Naive B cell (primary cell): ENCODE data around the gene TLR6. TPM values are rescaled to one million over a fixed set of nuclear protein-coding genes. Genes with fewer than 3 reads are reported as not detected.
"Not testable (repeated sequence)": the region's sequence is repeated elsewhere in the genome, so short reads cannot be mapped to it uniquely, and the experiment has no call there.

ENCODE experiments used
- ATAC-seq, 2 donors: fragments of 150-1000 bp; cut with Tn5 transposase; 2 replicates each; pipeline ENCODE4 v1.10.0; 2021; ENCODE audit warnings: low read depth in 2 of 2, mild to moderate bottlenecking in 2 of 2, moderate library complexity in 2 of 2
- DNase-seq: peaks from one replicate; pipeline ENCODE4 v3.0.0; 2022
- H3K27ac Mint-ChIP-seq, 6 donors: one replicate each; pipeline ENCODE4 v1.8.0; 2020 to 2022; ENCODE audit warnings: mild to moderate bottlenecking in 6 of 6, mixed read lengths in 6 of 6, moderate library complexity in 5 of 6, inconsistent platforms in 2 of 6
- H3K27me3 Mint-ChIP-seq, 3 donors: one replicate each; pipeline ENCODE4 v1.8.0; 2021 to 2022; ENCODE audit warnings: mixed read lengths in 3 of 3, mild to moderate bottlenecking in 1 of 3
- H3K36me3 Mint-ChIP-seq, 2 donors: one replicate each; pipeline ENCODE4 v1.8.0; 2020 to 2022; ENCODE audit warnings: mixed read lengths in 2 of 2, inconsistent platforms in 1 of 2, mild to moderate bottlenecking in 1 of 2
- H3K4me1 Mint-ChIP-seq, 3 donors: one replicate each; pipeline ENCODE4 v1.8.0; 2020 to 2022; ENCODE audit warnings: mixed read lengths in 3 of 3, inconsistent platforms in 1 of 3, mild to moderate bottlenecking in 1 of 3, moderate library complexity in 1 of 3
- H3K4me3 Mint-ChIP-seq, 8 donors: one replicate each; pipeline ENCODE4 v1.8.0; 2020 to 2022; ENCODE audit warnings: mild to moderate bottlenecking in 8 of 8, mixed read lengths in 8 of 8, moderate library complexity in 8 of 8, inconsistent platforms in 2 of 8
- H3K9me3 Mint-ChIP-seq, 7 donors: one replicate each; pipeline ENCODE4 v1.8.0; 2020 to 2022; ENCODE audit warnings: mixed read lengths in 7 of 7, mild to moderate bottlenecking in 5 of 7, inconsistent platforms in 2 of 7, moderate library complexity in 1 of 7
- polyA plus RNA-seq, 6 donors: library from polyadenylated mRNA; unstranded; fragments of 300-500 nt; fragmentation: Illumina TruSeq; gene quantifications; one replicate each; pipeline ENCODE4 v1.2.3, GENCODE V29; 2021; ENCODE audit warnings: low read depth in 6 of 6

The TLR6 gene
- polyA plus RNA-seq, 6 donors from 2014 or later = 4.0 to 7.9 (median 6.2) TPM

GRCh38 chr4:38787693-38788092 is 68.9 kb downstream of the TLR6 start:
- DNase-seq = no peak
- Mint-ChIP-seq H3K4me1 (peaks cover 28 to 48% (median 46%) of the 10 kb centered on the region in 3 donors), H3K36me3 (peaks cover 13 to 23% of the 10 kb centered on the region in 2 donors), H3K9me3 (peaks cover 0 to 16% (median 12%) of the 10 kb centered on the region in 7 donors), H3K27ac (peak overlapping the region in 1 of 6 donors; percentile 21), H3K27me3 (no peaks in the 10 kb centered on the region), H3K4me3 (no peak overlapping the region)
- ATAC-seq = no peak

- H3K4me3 Mint-ChIP-seq = peak overlapping the region in 6 of 8 donors; percentile 2 to 79 (median 42)
- peak overlapping the region in 5 of 6 donors; percentile 3 to 92 (median 22) for H3K27ac Mint-ChIP-seq
- no peaks in the 10 kb centered on the region for H3K27me3 Mint-ChIP-seq
- ATAC-seq (peak; percentile 34 to 40), DNase-seq (no peak)
- H3K36me3 Mint-ChIP-seq = peaks cover 8 to 22% of the 10 kb centered on the region in 2 donors
- peaks cover 0 to 15% (median 9%) of the 10 kb centered on the region in 7 donors for H3K9me3 Mint-ChIP-seq
- H3K4me1 Mint-ChIP-seq = peaks cover 19 to 47% (median 40%) of the 10 kb centered on the region in 3 donors
These were observed 70.7 kb downstream of the TLR6 start for GRCh38 chr4:38785901-38786402.

GRCh38 chr4:38785041-38785790 is 71.4 kb downstream of the TLR6 start:
- no peak for DNase-seq
- ATAC-seq = no peak
- no peaks in the 10 kb centered on the region for H3K27me3 Mint-ChIP-seq
- peak overlapping the region in 3 of 8 donors; percentile 17 to 36 (median 33) for H3K4me3 Mint-ChIP-seq
- peaks cover 6 to 16% of the 10 kb centered on the region in 2 donors for H3K36me3 Mint-ChIP-seq
- H3K27ac Mint-ChIP-seq = peak overlapping the region in 3 of 6 donors; percentile 20 to 60 (median 22)
- H3K9me3 Mint-ChIP-seq = peaks cover 0 to 9% (median 8%) of the 10 kb centered on the region in 7 donors
- H3K4me1 Mint-ChIP-seq = peaks cover 24 to 49% (median 44%) of the 10 kb centered on the region in 3 donors

- no peak for DNase-seq
- H3K4me1 Mint-ChIP-seq = peaks cover 30 to 57% (median 53%) of the 10 kb centered on the region in 3 donors
- peaks cover 0 to 1% (median 0%) of the 10 kb centered on the region in 7 donors for H3K9me3 Mint-ChIP-seq
- peak overlapping the region in 1 of 6 donors; percentile 35 for H3K27ac Mint-ChIP-seq
- H3K4me3 Mint-ChIP-seq = no peak overlapping the region
- no peaks in the 10 kb centered on the region for H3K27me3 Mint-ChIP-seq
- H3K36me3 Mint-ChIP-seq = peaks cover 8 to 11% of the 10 kb centered on the region in 2 donors
- ATAC-seq = no peak
These were observed 72.5 kb downstream of the TLR6 start for GRCh38 chr4:38784141-38784540.

GRCh38 chr4:38783109-38783460 is 73.5 kb downstream of the TLR6 start:
- H3K9me3 Mint-ChIP-seq = peaks cover 0 to 1% (median 0%) of the 10 kb centered on the region in 7 donors
- H3K4me3 Mint-ChIP-seq = peak overlapping the region in 6 of 8 donors; percentile 84 to 99 (median 98)
- ATAC-seq (no peak), DNase-seq (no peak)
- peaks cover 8 to 11% of the 10 kb centered on the region in 2 donors for H3K36me3 Mint-ChIP-seq
- H3K4me1 Mint-ChIP-seq = peaks cover 34 to 67% (median 57%) of the 10 kb centered on the region in 3 donors
- H3K27ac Mint-ChIP-seq = peak overlapping the region in 2 of 6 donors; percentile 72 to 83
- no peaks in the 10 kb centered on the region for H3K27me3 Mint-ChIP-seq

- H3K36me3 Mint-ChIP-seq = peaks cover 7 to 8% of the 10 kb centered on the region in 2 donors
- H3K27ac Mint-ChIP-seq = peak within 1 kb of the TSS; percentile 83 to 98 (median 95)
- H3K4me3 Mint-ChIP-seq = peak within 1 kb of the TSS; percentile 84 to 99 (median 98)
- peaks cover 0 to 4% (median 0%) of the 10 kb centered on the region in 7 donors for H3K9me3 Mint-ChIP-seq
- ATAC-seq (peak; percentile 83 to 87), DNase-seq (peak; percentile 75)
- peaks cover 37 to 68% (median 57%) of the 10 kb centered on the region in 3 donors for H3K4me1 Mint-ChIP-seq
- H3K27me3 Mint-ChIP-seq = no peaks in the 10 kb centered on the region
These were observed 74.0 kb downstream of the TLR6 start, which contains the start of gene TLR10 for GRCh38 chr4:38782452-38783108. TSS of gene TLR10 (minus strand) at chr4:38782990. CDS start at chr4:38775590, 7,400 bp downstream.

- Mint-ChIP-seq H3K4me1 (peaks cover 42 to 73% (median 62%) of the 10 kb centered on the region in 3 donors), H3K9me3 (peaks cover 4 to 11% (median 5%) of the 10 kb centered on the region in 7 donors), H3K27me3 (no peaks in the 10 kb centered on the region), H3K4me3 (peak overlapping the region; percentile 84 to 99 (median 98)), H3K36me3 (peaks cover 15% of the 10 kb centered on the region in 2 donors), H3K27ac (peak overlapping the region; percentile 83 to 98 (median 95))
- ATAC-seq (peak; percentile 22 to 47), DNase-seq (peak; percentile 44)
These were observed 74.8 kb downstream of the TLR6 start for GRCh38 chr4:38781854-38782261.

- Mint-ChIP-seq H3K27me3 (no peaks in the 10 kb centered on the region), H3K36me3 (peaks cover 20% of the 10 kb centered on the region in 2 donors), H3K9me3 (peaks cover 4 to 14% (median 8%) of the 10 kb centered on the region in 7 donors), H3K4me3 (peak overlapping the region; percentile 84 to 99 (median 98)), H3K4me1 (peaks cover 45 to 70% (median 66%) of the 10 kb centered on the region in 3 donors), H3K27ac (peak overlapping the region; percentile 81 to 98 (median 94))
- no peak for DNase-seq
- peak; percentile 18 to 22 for ATAC-seq
These were observed 75.7 kb downstream of the TLR6 start for GRCh38 chr4:38780833-38781484.

GRCh38 chr4:38779790-38780189 is 76.8 kb downstream of the TLR6 start:
- H3K36me3 Mint-ChIP-seq = peaks cover 27 to 29% of the 10 kb centered on the region in 2 donors
- peak overlapping the region; percentile 78 to 99 (median 98) for H3K4me3 Mint-ChIP-seq
- ATAC-seq (no peak), DNase-seq (no peak)
- H3K9me3 Mint-ChIP-seq = peaks cover 6 to 16% (median 8%) of the 10 kb centered on the region in 7 donors
- peaks cover 46 to 65% (median 63%) of the 10 kb centered on the region in 3 donors for H3K4me1 Mint-ChIP-seq
- no peaks in the 10 kb centered on the region for H3K27me3 Mint-ChIP-seq
- H3K27ac Mint-ChIP-seq = peak overlapping the region; percentile 78 to 96 (median 93)

GRCh38 chr4:38777925-38778324 is 78.7 kb downstream of the TLR6 start:
- Mint-ChIP-seq H3K4me1 (peaks cover 52 to 72% (median 72%) of the 10 kb centered on the region in 3 donors), H3K27ac (peak overlapping the region in 4 of 6 donors; percentile 76 to 95 (median 88)), H3K4me3 (peak overlapping the region in 7 of 8 donors; percentile 1 to 66 (median 27)), H3K36me3 (peaks cover 46 to 47% of the 10 kb centered on the region in 2 donors), H3K9me3 (peaks cover 6 to 24% (median 8%) of the 10 kb centered on the region in 7 donors)
- not testable (repeated sequence) for H3K27me3 Mint-ChIP-seq, DNase-seq, ATAC-seq

GRCh38 chr4:38775326-38775725 is 81.3 kb downstream of the TLR6 start:
- Mint-ChIP-seq H3K36me3 (peaks cover 46 to 52% of the 10 kb centered on the region in 2 donors), H3K27ac (peak overlapping the region in 3 of 6 donors; percentile 75 to 85 (median 76)), H3K4me1 (peaks cover 55 to 75% (median 74%) of the 10 kb centered on the region in 3 donors), H3K4me3 (peak overlapping the region in 3 of 8 donors; percentile 16 to 57 (median 37)), H3K9me3 (peaks cover 6 to 24% (median 8%) of the 10 kb centered on the region in 7 donors), H3K27me3 (no peaks in the 10 kb centered on the region)
- DNase-seq (no peak), ATAC-seq (no peak)

- H3K27ac Mint-ChIP-seq = peak overlapping the region in 3 of 6 donors; percentile 43 to 79 (median 76)
- peak overlapping the region in 2 of 8 donors; percentile 18 to 20 for H3K4me3 Mint-ChIP-seq
- H3K9me3 Mint-ChIP-seq = peaks cover 6 to 25% (median 8%) of the 10 kb centered on the region in 7 donors
- DNase-seq (no peak), ATAC-seq (no peak)
- H3K27me3 Mint-ChIP-seq = no peaks in the 10 kb centered on the region
- H3K36me3 Mint-ChIP-seq = peaks cover 38 to 52% of the 10 kb centered on the region in 2 donors
- H3K4me1 Mint-ChIP-seq = peaks cover 56 to 77% (median 72%) of the 10 kb centered on the region in 3 donors
These were observed 82.2 kb downstream of the TLR6 start for GRCh38 chr4:38774181-38774955.
